Colonic mucosa (tissue), 4 donors: ENCODE measurements around the gene ECSIT. TPM values are rescaled to one million over a fixed set of nuclear protein-coding genes. Genes with fewer than 3 reads are reported as not detected.

Source experiments
- DNase-seq: peaks from one replicate; pipeline ENCODE4 v3.0.0-alpha.2; 2020
- H3K27ac ChIP-seq: fragments of 200-600 bp; one replicate; pipeline ENCODE4 v1.8.0; 2021
- H3K27me3 ChIP-seq: fragments of 200-600 bp; one replicate; pipeline ENCODE4 v1.8.0; 2021
- H3K36me3 ChIP-seq: fragments of 200-600 bp; one replicate; pipeline ENCODE4 v1.8.0; 2021
- H3K4me1 ChIP-seq: fragments of 200-600 bp; one replicate; pipeline ENCODE4 v1.8.0; 2021; ENCODE audit warnings: mild to moderate bottlenecking
- H3K4me3 ChIP-seq: fragments of 200-600 bp; one replicate; pipeline ENCODE4 v1.8.0; 2021
- H3K9ac ChIP-seq, 2 donors: one replicate each; pipeline ENCODE4 v1.7.0; 2013; ENCODE audit warnings: control low read depth in 2 of 2, low read depth in 2 of 2, low read length in 2 of 2
- H3K9me3 ChIP-seq: fragments of 200-600 bp; one replicate; pipeline ENCODE4 v1.8.0; 2021
- intact Hi-C: fragments of 100-400 bp; cut with DNase I; formaldehyde crosslinking; loops from one replicate; pipeline ENCODE4 v1.14.1; 2022
- total RNA-seq, 2 donors: library from RNA; stranded (reverse); fragmentation: NEBNext Ultra II Directional in 1 of 2; extraction: Animal tissue kit (Norgen Biotek cat#: 25700) in 1 of 2; gene quantifications; one replicate each; pipeline ENCODE4 v1.2.1, GENCODE V29; 2021
- TF ChIP-seq, protein P1 (sequence below): fragments of 200-600 bp; IDR thresholded peaks from one replicate; pipeline ENCODE4 v1.8.0; 2022; ENCODE audit warnings: antibody characterized with exemption, mild to moderate bottlenecking
- donor health status: healthy.
- donor health status: DM: no; HTN: no; CAD: no.
- donor health status: DM: no; HTN: no; CAD: no.

The ECSIT gene
- total RNA-seq, 2 donors from 2014 or later = 62.8 to 124 TPM

DNA sequence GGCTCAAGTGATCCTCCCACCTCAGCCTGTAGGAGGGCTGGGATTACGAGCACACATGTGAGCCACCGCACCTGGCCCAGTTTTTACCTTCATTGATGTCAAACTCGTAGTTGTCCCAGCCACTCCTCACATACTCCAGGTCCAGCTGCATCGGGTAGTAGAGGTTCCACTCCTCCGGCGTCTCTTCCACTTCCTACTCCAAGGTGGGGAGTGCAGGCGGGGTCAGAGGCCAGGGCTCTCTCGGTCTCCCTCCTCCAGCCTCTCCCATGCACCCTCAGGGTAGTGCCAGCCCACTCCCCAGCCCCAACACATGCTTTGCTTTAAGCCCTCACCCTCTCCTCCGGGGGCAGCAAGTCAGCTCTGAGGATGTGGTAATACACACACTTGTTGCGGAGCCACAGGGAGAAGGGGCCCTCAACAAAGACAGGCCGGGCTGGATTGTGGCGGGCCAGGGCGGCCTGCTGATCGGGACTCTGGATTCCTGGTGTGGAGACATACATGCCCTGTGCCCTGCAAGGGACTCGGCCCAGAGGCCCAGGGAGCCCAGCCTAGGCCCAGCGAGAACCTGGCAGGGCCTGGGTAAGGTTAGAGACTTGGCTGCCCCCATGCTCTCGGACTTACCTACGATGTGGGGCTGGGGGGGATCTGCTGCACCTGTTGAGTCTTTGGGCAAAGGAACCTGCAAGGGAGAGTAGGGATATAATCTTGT is 21.4 kb downstream of the ECSIT start:
- no peak overlapping the region for H3K27ac ChIP-seq
- intact Hi-C loops = no loop called here
- no peak for DNase-seq
- no peaks in the 10 kb centered on the region for H3K4me1 ChIP-seq
- H3K36me3 ChIP-seq = no peaks in the 10 kb centered on the region
- no peaks in the 10 kb centered on the region for H3K9me3 ChIP-seq
- no peak overlapping the region for H3K4me3 ChIP-seq
- no peak overlapping the region for H3K9ac ChIP-seq
- H3K27me3 ChIP-seq = no peaks in the 10 kb centered on the region
- TF ChIP-seq, protein P1, sequence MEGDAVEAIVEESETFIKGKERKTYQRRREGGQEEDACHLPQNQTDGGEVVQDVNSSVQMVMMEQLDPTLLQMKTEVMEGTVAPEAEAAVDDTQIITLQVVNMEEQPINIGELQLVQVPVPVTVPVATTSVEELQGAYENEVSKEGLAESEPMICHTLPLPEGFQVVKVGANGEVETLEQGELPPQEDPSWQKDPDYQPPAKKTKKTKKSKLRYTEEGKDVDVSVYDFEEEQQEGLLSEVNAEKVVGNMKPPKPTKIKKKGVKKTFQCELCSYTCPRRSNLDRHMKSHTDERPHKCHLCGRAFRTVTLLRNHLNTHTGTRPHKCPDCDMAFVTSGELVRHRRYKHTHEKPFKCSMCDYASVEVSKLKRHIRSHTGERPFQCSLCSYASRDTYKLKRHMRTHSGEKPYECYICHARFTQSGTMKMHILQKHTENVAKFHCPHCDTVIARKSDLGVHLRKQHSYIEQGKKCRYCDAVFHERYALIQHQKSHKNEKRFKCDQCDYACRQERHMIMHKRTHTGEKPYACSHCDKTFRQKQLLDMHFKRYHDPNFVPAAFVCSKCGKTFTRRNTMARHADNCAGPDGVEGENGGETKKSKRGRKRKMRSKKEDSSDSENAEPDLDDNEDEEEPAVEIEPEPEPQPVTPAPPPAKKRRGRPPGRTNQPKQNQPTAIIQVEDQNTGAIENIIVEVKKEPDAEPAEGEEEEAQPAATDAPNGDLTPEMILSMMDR = no peak

DNA sequence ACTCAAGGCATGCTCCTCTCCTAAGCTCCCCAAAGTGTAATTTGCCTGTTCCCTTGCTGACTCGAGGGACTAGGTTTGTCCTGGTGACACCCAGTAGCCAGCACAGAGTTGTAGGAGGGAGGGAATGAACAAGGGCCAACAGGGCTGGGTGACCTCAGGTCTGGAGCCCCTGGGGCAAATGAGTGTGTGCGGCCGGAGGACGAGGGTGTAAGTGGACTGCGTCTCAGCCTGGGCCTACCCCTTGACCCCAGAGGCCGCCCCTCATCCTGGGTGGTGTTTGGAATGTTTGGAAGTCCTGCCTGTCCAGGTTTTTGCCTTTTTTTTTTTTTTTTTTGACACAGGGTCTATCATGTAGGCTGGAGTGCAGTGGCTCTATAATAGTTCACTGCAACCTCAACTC is 22.0 kb downstream of the ECSIT start:
- Histone ChIP-seq H3K9ac (no peak overlapping the region), H3K27ac (no peak overlapping the region), H3K4me3 (no peak overlapping the region), H3K4me1 (no peaks in the 10 kb centered on the region), H3K27me3 (no peaks in the 10 kb centered on the region), H3K9me3 (no peaks in the 10 kb centered on the region), H3K36me3 (no peaks in the 10 kb centered on the region)
- no peak for DNase-seq
- intact Hi-C loops = no loop called here
- TF ChIP-seq, protein P1 = no peak

DNA sequence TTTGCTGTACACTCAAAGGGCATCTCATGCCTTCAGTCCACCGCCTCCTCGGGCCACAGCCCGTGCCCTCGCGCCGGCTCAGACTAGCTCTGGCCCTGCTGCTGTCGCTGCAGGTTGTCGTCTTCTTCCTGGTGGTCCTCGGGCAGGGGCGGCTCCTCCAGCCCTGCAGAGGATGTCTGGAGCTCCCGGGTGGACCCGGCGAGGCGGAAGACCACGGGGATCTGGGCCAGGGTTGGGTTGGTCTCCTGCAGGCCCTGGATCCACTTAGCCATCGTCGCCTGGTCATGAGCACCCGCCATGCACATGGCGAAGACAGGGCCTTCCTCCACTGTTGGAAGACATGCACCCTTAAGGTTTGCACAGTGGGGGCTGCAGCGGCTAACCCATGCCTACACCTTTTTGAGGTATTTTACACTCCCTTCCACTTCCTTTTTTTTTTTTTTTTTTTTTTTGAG is 22.8 kb downstream of the ECSIT start:
- no peaks in the 10 kb centered on the region for H3K27me3 ChIP-seq
- no peaks in the 10 kb centered on the region for H3K4me1 ChIP-seq
- H3K27ac ChIP-seq = peak overlapping the region; percentile 94
- H3K9me3 ChIP-seq = no peaks in the 10 kb centered on the region
- peak overlapping the region; percentile 98 for H3K4me3 ChIP-seq
- TF ChIP-seq, protein P1 = no peak
- peak overlapping the region; percentile 59 to 73 for H3K9ac ChIP-seq
- no peaks in the 10 kb centered on the region for H3K36me3 ChIP-seq
- intact Hi-C loops = no loop called here
- no peak for DNase-seq

DNA sequence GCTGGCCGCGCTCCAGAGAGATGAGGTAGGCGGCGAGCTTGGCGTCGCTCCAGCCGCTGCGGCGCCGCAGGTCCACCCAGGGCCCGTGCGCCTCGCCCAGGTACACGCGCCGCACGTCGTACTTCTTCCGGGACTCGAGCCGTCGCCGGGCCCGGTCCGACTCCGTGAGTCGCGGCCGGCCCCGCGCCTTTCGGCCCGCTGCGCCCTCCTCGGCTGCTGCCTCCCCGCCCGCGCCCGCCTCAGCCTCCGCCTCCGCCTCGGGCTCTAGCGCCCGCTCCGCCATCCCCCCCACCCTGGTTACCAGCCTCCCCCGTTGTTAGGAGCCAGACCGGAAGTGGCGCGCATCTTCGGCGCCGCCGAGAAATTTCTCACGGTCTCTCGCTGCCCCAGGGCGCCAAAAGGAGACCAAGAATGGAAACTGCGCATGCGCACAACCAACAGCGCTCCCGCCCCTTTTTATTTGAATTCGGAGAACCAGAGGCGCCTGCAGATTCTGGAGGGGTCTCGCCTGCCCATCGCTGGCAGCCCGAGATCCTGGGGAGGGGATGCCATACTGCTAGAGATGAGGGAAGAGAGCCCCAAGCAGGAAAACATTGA is 23.3 kb downstream of the ECSIT start, which contains the start of gene ZNF653:
Gene ZNF653, minus strand, starts transcription at position 336 of the 597 bp plus-strand sequence. Its CDS starts 53 bp downstream, at position 283.
- Histone ChIP-seq H3K4me3 (peak within 1 kb of the TSS; percentile 98), H3K9ac (peak within 1 kb of the TSS; percentile 63 to 73), H3K27me3 (no peaks in the 10 kb centered on the region), H3K27ac (peak within 1 kb of the TSS; percentile 94), H3K36me3 (no peaks in the 10 kb centered on the region), H3K4me1 (no peaks in the 10 kb centered on the region), H3K9me3 (no peaks in the 10 kb centered on the region)
- peak; percentile 94 for DNase-seq
- intact Hi-C loops = no loop called here
- TF ChIP-seq, protein P1 = no peak

DNA sequence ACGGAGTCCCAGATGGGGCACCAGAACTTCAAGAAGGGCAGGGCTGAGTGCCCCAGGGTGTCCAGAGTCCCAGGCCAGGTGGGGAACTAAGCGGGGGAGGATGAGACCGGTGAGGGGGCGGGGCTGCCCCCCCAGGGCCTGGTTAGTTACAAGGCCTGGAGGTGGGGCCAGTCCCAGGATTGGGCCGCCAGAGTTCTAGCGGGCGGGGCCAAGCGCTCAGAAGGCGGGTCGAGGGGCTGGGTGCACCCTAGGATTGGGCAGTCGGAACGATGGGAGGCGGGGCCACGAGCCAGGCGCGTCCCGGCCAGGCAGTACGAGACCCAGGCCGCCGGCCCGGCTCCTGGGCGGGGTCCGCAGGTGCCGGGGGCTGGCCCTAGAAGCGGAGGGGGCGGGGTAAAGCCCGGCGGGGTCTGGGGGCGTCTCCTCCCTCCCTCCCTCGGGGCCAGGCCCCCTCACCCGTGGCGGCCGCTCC is 23.9 kb downstream of the ECSIT start:
- TF ChIP-seq, protein P1 = no peak
- peak; percentile 98 for DNase-seq
- H3K36me3 ChIP-seq = no peaks in the 10 kb centered on the region
- H3K9me3 ChIP-seq = no peaks in the 10 kb centered on the region
- H3K4me3 ChIP-seq = peak overlapping the region; percentile 98
- H3K9ac ChIP-seq = peak overlapping the region; percentile 63 to 73
- intact Hi-C loops = no loop called here
- H3K27ac ChIP-seq = peak overlapping the region; percentile 94
- no peaks in the 10 kb centered on the region for H3K4me1 ChIP-seq
- H3K27me3 ChIP-seq = no peaks in the 10 kb centered on the region
